ENCODE results near the gene OSBPL9. TPM values are rescaled to one million over a fixed set of nuclear protein-coding genes. Genes with fewer than 3 reads are reported as not detected.

The OSBPL9 gene
- total RNA-seq, 5 donors from 2014 or later (not counting 1 experiment from before 2014, with no cell fraction given), result 39.8 to 50.7 (median 43.4) TPM

GRCh38 chr1:51616490-51616889 lies 402 bp upstream of the OSBPL9 start:
- DNase-seq (no peak), ATAC-seq (replicated peaks in 1 of 4) (no peak)
- peaks cover 9 to 15% of the 10 kb centered on the region in 2 experiments for H3K4me1 ChIP-seq (ENCODE audit: control insufficient read depth in 1 of 2, extremely low read depth in 1 of 2, insufficient read depth in 2 of 2, low read length in 2 of 2)
- POLR2A ChIA-PET, result interaction anchor here in 1 of 2 donors (1.1 kb wide), 1 partner anchor 101 kb away, joined by 3 read pairs; no protein-coding TSS in a partner anchor
- Mint-ChIP-seq H3K27me3 (no peaks in the 10 kb centered on the region), H3K4me3 (peak overlapping the region; percentile 14 to 98 (median 39)), H3K4me1 (peaks cover 38 to 52% (median 41%) of the 10 kb centered on the region in 3 donors), H3K36me3 (peaks cover 4% of the 10 kb centered on the region), H3K27ac (peak overlapping the region in 1 of 2 donors; percentile 12), H3K9me3 (no peaks in the 10 kb centered on the region)
- H3K9me3 ChIP-seq, result no peaks in the 10 kb centered on the region
- H3K27ac ChIP-seq (ENCODE audit: low read length), result no peak overlapping the region
- 100% methylated on average over 1 of the region's 4 CpGs for WGBS (ENCODE audit: insufficient coverage)
- no peaks in the 10 kb centered on the region for H3K27me3 ChIP-seq (replicated peaks in 1 of 2; ENCODE audit: control insufficient read depth in 2 of 2, extremely low read depth in 1 of 2, insufficient read depth in 2 of 2, low read length in 1 of 2)
- no peaks in the 10 kb centered on the region for H3K36me3 ChIP-seq (ENCODE audit: control insufficient read depth in 2 of 2, extremely low read depth in 1 of 2, insufficient read depth in 1 of 2, low read length in 1 of 2)
- peak overlapping the region in 1 of 2 donors; percentile 75 for H3K4me3 ChIP-seq (ENCODE audit: control insufficient read depth in 1 of 2, extremely low read depth in 1 of 2, low read length in 1 of 2)
- CTCF ChIA-PET, result interaction anchor here in 1 of 2 donors (0.6 kb wide), 1 partner anchor 98 kb away, joined by 3 read pairs; the partner anchor contains the start of gene EPS15

- Histone ChIP-seq H3K4me3 (ENCODE audit: control insufficient read depth in 1 of 2, extremely low read depth in 1 of 2, low read length in 1 of 2) (no peak overlapping the region), H3K4me1 (ENCODE audit: control insufficient read depth in 1 of 2, extremely low read depth in 1 of 2, insufficient read depth in 2 of 2, low read length in 2 of 2) (peaks cover 9 to 15% of the 10 kb centered on the region in 2 experiments), H3K36me3 (ENCODE audit: control insufficient read depth in 2 of 2, extremely low read depth in 1 of 2, insufficient read depth in 1 of 2, low read length in 1 of 2) (no peaks in the 10 kb centered on the region), H3K27ac (ENCODE audit: low read length) (no peak overlapping the region), H3K27me3 (replicated peaks in 1 of 2; ENCODE audit: control insufficient read depth in 2 of 2, extremely low read depth in 1 of 2, insufficient read depth in 2 of 2, low read length in 1 of 2) (no peaks in the 10 kb centered on the region), H3K9me3 (no peaks in the 10 kb centered on the region)
- Mint-ChIP-seq H3K4me3 (peak overlapping the region; percentile 17 to 98 (median 22)), H3K36me3 (peaks cover 4% of the 10 kb centered on the region), H3K27me3 (no peaks in the 10 kb centered on the region), H3K9me3 (no peaks in the 10 kb centered on the region), H3K27ac (no peak overlapping the region), H3K4me1 (peaks cover 52 to 66% (median 55%) of the 10 kb centered on the region in 3 donors)
- POLR2A ChIA-PET, result interaction anchor here in 1 of 2 donors (0.6 kb wide), 1 partner anchor 11 kb away, joined by 3 read pairs; no protein-coding TSS in a partner anchor
- no CpG with 5 or more reads among the region's 1 CpG for WGBS (ENCODE audit: insufficient coverage)
- CTCF ChIA-PET, result interaction anchor here in 1 of 2 donors (0.6 kb wide), 1 partner anchor 38 kb away, joined by 3 read pairs; no protein-coding TSS in a partner anchor
- ATAC-seq (replicated peaks in 1 of 4) (no peak), DNase-seq (no peak)
Observed at GRCh38 chr1:51618715-51619114, 1.8 kb downstream of the OSBPL9 start.

- CTCF ChIA-PET, result no interaction called here
- Histone ChIP-seq H3K27ac (ENCODE audit: low read length) (no peak overlapping the region), H3K4me3 (ENCODE audit: control insufficient read depth in 1 of 2, extremely low read depth in 1 of 2, low read length in 1 of 2) (no peak overlapping the region), H3K36me3 (ENCODE audit: control insufficient read depth in 2 of 2, extremely low read depth in 1 of 2, insufficient read depth in 1 of 2, low read length in 1 of 2) (no peaks in the 10 kb centered on the region), H3K27me3 (replicated peaks in 1 of 2; ENCODE audit: control insufficient read depth in 2 of 2, extremely low read depth in 1 of 2, insufficient read depth in 2 of 2, low read length in 1 of 2) (no peaks in the 10 kb centered on the region), H3K4me1 (ENCODE audit: control insufficient read depth in 1 of 2, extremely low read depth in 1 of 2, insufficient read depth in 2 of 2, low read length in 2 of 2) (peaks cover 9 to 15% of the 10 kb centered on the region in 2 experiments), H3K9me3 (no peaks in the 10 kb centered on the region)
- no peaks in the 10 kb centered on the region for H3K9me3 Mint-ChIP-seq
- WGBS (ENCODE audit: insufficient coverage), result 100% methylated on average over 1 of the region's 1 CpG
- DNase-seq (no peak), ATAC-seq (replicated peaks in 1 of 4) (no peak)
- POLR2A ChIA-PET, result no interaction called here
- no peaks in the 10 kb centered on the region for H3K27me3 Mint-ChIP-seq
- H3K4me3 Mint-ChIP-seq, result no peak overlapping the region
- peaks cover 55 to 68% (median 57%) of the 10 kb centered on the region in 3 donors for H3K4me1 Mint-ChIP-seq
- no peak overlapping the region for H3K27ac Mint-ChIP-seq
- H3K36me3 Mint-ChIP-seq, result peaks cover 4% of the 10 kb centered on the region
Observed at GRCh38 chr1:51620470-51620869, 3.6 kb downstream of the OSBPL9 start.

GRCh38 chr1:51621161-51621560 lies 4.3 kb downstream of the OSBPL9 start:
- Mint-ChIP-seq H3K27me3 (no peaks in the 10 kb centered on the region), H3K9me3 (no peaks in the 10 kb centered on the region), H3K27ac (no peak overlapping the region), H3K36me3 (peaks cover 4% of the 10 kb centered on the region), H3K4me3 (no peak overlapping the region), H3K4me1 (peaks cover 54 to 69% (median 58%) of the 10 kb centered on the region in 3 donors)
- Histone ChIP-seq H3K27me3 (replicated peaks in 1 of 2; ENCODE audit: control insufficient read depth in 2 of 2, extremely low read depth in 1 of 2, insufficient read depth in 2 of 2, low read length in 1 of 2) (no peaks in the 10 kb centered on the region), H3K9me3 (no peaks in the 10 kb centered on the region), H3K36me3 (ENCODE audit: control insufficient read depth in 2 of 2, extremely low read depth in 1 of 2, insufficient read depth in 1 of 2, low read length in 1 of 2) (no peaks in the 10 kb centered on the region), H3K27ac (ENCODE audit: low read length) (no peak overlapping the region), H3K4me3 (ENCODE audit: control insufficient read depth in 1 of 2, extremely low read depth in 1 of 2, low read length in 1 of 2) (no peak overlapping the region), H3K4me1 (ENCODE audit: control insufficient read depth in 1 of 2, extremely low read depth in 1 of 2, insufficient read depth in 2 of 2, low read length in 2 of 2) (peaks cover 9 to 13% of the 10 kb centered on the region in 2 experiments)
- no peak for DNase-seq
- ChIA-PET POLR2A (interaction anchor here in 1 of 2 donors (0.6 kb wide), 1 partner anchor 102 kb away, joined by 6 read pairs; no protein-coding TSS in a partner anchor), CTCF (interaction anchor here in 1 of 2 donors (0.6 kb wide), 1 partner anchor 130 kb away, joined by 3 read pairs; no protein-coding TSS in a partner anchor)
- no peak for ATAC-seq (replicated peaks in 1 of 4)
- WGBS (ENCODE audit: insufficient coverage), result 97% methylated on average over 4 of the region's 7 CpGs

- DNase-seq (no peak), ATAC-seq (replicated peaks in 1 of 4) (no peak)
- ChIA-PET POLR2A (interaction anchor here in 1 of 2 donors (0.6 kb wide), 1 partner anchor 101 kb away, joined by 6 read pairs; no protein-coding TSS in a partner anchor), CTCF (interaction anchor here in 1 of 2 donors (0.6 kb wide), 1 partner anchor 131 kb away, joined by 3 read pairs; no protein-coding TSS in a partner anchor)
- 100% methylated on average over 1 of the region's 2 CpGs for WGBS (ENCODE audit: insufficient coverage)
- Mint-ChIP-seq H3K4me1 (peaks cover 54 to 69% (median 56%) of the 10 kb centered on the region in 3 donors), H3K27me3 (no peaks in the 10 kb centered on the region), H3K36me3 (peaks cover 7% of the 10 kb centered on the region), H3K27ac (no peak overlapping the region), H3K4me3 (no peak overlapping the region), H3K9me3 (no peaks in the 10 kb centered on the region)
- Histone ChIP-seq H3K36me3 (ENCODE audit: control insufficient read depth in 2 of 2, extremely low read depth in 1 of 2, insufficient read depth in 1 of 2, low read length in 1 of 2) (no peaks in the 10 kb centered on the region), H3K27me3 (replicated peaks in 1 of 2; ENCODE audit: control insufficient read depth in 2 of 2, extremely low read depth in 1 of 2, insufficient read depth in 2 of 2, low read length in 1 of 2) (no peaks in the 10 kb centered on the region), H3K4me3 (ENCODE audit: control insufficient read depth in 1 of 2, extremely low read depth in 1 of 2, low read length in 1 of 2) (no peak overlapping the region), H3K4me1 (ENCODE audit: control insufficient read depth in 1 of 2, extremely low read depth in 1 of 2, insufficient read depth in 2 of 2, low read length in 2 of 2) (peaks cover 6 to 10% of the 10 kb centered on the region in 2 experiments), H3K9me3 (no peaks in the 10 kb centered on the region), H3K27ac (ENCODE audit: low read length) (no peak overlapping the region)
Observed at GRCh38 chr1:51621841-51622454, 5.1 kb downstream of the OSBPL9 start.

- Histone ChIP-seq H3K4me1 (ENCODE audit: control insufficient read depth in 1 of 2, extremely low read depth in 1 of 2, insufficient read depth in 2 of 2, low read length in 2 of 2) (peaks cover 4 to 7% of the 10 kb centered on the region in 2 experiments), H3K9me3 (no peaks in the 10 kb centered on the region), H3K4me3 (ENCODE audit: control insufficient read depth in 1 of 2, extremely low read depth in 1 of 2, low read length in 1 of 2) (no peak overlapping the region), H3K36me3 (ENCODE audit: control insufficient read depth in 2 of 2, extremely low read depth in 1 of 2, insufficient read depth in 1 of 2, low read length in 1 of 2) (no peaks in the 10 kb centered on the region), H3K27me3 (replicated peaks in 1 of 2; ENCODE audit: control insufficient read depth in 2 of 2, extremely low read depth in 1 of 2, insufficient read depth in 2 of 2, low read length in 1 of 2) (no peaks in the 10 kb centered on the region), H3K27ac (ENCODE audit: low read length) (no peak overlapping the region)
- Mint-ChIP-seq H3K4me3 (no peak overlapping the region), H3K4me1 (peaks cover 52 to 66% (median 54%) of the 10 kb centered on the region in 3 donors), H3K27ac (no peak overlapping the region), H3K9me3 (no peaks in the 10 kb centered on the region), H3K36me3 (peaks cover 7% of the 10 kb centered on the region), H3K27me3 (no peaks in the 10 kb centered on the region)
- ChIA-PET POLR2A (no interaction called here), CTCF (no interaction called here)
- WGBS (ENCODE audit: insufficient coverage), result 14% methylated on average over 1 of the region's 2 CpGs
- peak in 7 of 35 experiments; percentile 3 to 30 (median 10) for DNase-seq
- no peak for ATAC-seq (replicated peaks in 1 of 4)
Observed at GRCh38 chr1:51622455-51622913, 5.6 kb downstream of the OSBPL9 start.
